ENCODE measurements around the gene PFKP.

DNA sequence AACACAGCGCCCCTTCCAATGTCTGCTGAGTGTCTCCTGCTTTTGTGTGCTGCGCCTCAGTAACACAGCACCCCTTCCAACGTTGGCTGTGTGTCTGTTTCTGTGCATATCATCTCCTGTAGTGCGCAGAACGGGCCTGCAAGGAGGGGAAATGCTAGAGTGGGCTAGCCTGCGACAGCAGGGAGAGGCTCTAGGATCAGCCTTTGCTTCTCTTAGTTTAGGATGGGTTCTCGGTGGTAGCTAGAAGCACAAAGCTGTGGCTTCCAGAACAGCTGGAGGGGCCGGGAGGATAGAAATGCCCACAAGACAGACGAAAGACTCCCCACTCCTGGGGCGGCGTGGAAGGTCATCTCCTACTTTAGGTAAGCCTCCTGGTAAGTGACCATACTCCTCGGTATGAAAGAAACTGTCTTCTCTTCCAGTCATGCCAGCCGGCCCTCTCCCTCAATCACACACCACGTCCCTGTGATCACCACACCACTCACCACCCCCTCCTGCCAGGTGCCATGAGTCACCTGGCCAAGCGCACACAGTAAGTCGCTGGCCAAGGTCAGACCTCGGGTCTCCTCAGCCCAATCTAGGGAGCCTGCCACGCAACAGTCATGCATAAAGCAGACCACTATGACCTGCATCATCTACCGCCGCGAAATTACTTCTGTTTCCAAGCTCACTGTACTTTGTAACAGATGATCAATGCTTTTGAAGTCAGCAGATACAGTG lies 100.4 kb downstream of the PFKP start:
- TF ChIP-seq, protein P1, sequence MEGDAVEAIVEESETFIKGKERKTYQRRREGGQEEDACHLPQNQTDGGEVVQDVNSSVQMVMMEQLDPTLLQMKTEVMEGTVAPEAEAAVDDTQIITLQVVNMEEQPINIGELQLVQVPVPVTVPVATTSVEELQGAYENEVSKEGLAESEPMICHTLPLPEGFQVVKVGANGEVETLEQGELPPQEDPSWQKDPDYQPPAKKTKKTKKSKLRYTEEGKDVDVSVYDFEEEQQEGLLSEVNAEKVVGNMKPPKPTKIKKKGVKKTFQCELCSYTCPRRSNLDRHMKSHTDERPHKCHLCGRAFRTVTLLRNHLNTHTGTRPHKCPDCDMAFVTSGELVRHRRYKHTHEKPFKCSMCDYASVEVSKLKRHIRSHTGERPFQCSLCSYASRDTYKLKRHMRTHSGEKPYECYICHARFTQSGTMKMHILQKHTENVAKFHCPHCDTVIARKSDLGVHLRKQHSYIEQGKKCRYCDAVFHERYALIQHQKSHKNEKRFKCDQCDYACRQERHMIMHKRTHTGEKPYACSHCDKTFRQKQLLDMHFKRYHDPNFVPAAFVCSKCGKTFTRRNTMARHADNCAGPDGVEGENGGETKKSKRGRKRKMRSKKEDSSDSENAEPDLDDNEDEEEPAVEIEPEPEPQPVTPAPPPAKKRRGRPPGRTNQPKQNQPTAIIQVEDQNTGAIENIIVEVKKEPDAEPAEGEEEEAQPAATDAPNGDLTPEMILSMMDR (IDR thresholded peaks at IDR 0.05; ENCODE audit: insufficient read depth, low read length, poor library complexity, severe bottlenecking), result no peak
- TF ChIP-seq EZH2phosphoT487 (conservative IDR thresholded peaks at IDR 0.05; ENCODE audit: low read length), result no peak

Measured in SU-DHL-6 (cell line).